Measurements from ENCODE around the gene FAAH.
A peak's percentile ranks its signal among the peaks of the same experiment; 100 is the strongest.

FAAH gene

DNA sequence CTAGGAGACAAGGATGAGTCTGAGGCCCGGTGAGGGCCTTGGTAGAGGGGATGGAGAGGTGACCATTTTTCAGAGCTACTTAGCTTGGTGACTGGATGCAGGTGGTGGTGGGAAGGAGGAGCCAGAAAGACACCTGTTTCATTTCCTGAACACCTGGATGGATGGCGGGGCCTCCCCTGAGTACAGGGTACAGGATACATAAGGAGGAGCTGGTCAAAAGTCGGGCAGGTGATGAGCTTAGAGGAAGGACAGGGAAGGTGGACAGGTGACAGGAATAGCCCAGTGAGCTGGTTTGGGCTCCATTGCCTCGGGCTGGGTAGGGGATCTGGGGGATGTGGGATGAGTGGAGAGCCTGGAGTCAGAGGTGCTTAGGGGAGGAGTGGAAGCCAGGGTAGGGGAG, 6.3 kb downstream of the FAAH start:
- no peak for DNase-seq (ENCODE audit: extremely low read depth, low read depth)
- TF ChIP-seq, protein P1, sequence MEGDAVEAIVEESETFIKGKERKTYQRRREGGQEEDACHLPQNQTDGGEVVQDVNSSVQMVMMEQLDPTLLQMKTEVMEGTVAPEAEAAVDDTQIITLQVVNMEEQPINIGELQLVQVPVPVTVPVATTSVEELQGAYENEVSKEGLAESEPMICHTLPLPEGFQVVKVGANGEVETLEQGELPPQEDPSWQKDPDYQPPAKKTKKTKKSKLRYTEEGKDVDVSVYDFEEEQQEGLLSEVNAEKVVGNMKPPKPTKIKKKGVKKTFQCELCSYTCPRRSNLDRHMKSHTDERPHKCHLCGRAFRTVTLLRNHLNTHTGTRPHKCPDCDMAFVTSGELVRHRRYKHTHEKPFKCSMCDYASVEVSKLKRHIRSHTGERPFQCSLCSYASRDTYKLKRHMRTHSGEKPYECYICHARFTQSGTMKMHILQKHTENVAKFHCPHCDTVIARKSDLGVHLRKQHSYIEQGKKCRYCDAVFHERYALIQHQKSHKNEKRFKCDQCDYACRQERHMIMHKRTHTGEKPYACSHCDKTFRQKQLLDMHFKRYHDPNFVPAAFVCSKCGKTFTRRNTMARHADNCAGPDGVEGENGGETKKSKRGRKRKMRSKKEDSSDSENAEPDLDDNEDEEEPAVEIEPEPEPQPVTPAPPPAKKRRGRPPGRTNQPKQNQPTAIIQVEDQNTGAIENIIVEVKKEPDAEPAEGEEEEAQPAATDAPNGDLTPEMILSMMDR (IDR thresholded peaks at IDR 0.05; ENCODE audit: low read depth, low read length, missing control alignments), result no peak
- no peak overlapping the region for H3K4me3 ChIP-seq (replicated peaks; ENCODE audit: low read depth, low read length)

DNA sequence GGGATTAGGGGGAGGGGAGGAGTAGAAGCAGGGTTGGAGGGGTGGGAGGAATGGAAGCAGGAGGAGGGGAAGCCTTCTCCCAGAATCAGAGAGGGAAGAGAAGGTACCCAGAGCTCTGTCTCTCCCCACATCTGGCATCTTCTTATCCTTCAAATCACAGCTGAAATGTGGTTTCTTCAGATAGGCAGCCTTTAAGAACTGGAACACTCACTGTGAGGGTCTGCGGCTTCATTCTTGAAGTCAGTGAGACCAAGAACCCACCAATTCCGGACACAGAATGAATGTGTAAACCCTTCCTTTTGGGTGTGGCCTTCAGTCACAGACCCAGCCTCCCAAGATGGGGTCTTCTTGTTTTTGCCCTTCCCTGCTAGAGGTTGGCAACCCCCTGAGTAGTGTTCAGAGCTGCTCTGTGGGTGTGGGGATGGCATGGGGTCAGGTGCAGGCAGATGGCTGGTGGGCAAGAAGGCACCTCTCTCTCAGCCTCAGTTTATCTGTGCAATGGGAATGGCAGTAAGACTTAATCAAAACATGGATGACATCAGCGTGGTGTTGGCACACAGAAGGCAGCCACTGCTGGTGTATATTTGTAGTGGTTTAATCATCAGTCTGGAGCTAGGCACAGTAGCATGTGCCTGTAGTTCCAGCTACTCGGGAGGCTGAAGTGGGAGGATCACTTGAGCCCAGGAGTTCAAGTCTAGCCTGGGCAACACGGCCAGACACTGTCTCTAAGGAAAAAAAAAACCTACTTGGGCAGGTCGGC, 7.2 kb downstream of the FAAH start:
- H3K4me3 ChIP-seq (replicated peaks; ENCODE audit: low read depth, low read length), result no peak overlapping the region
- DNase-seq (ENCODE audit: extremely low read depth, low read depth), result no peak
- TF ChIP-seq, protein P1 (IDR thresholded peaks at IDR 0.05; ENCODE audit: low read depth, low read length, missing control alignments), result no peak

DNA sequence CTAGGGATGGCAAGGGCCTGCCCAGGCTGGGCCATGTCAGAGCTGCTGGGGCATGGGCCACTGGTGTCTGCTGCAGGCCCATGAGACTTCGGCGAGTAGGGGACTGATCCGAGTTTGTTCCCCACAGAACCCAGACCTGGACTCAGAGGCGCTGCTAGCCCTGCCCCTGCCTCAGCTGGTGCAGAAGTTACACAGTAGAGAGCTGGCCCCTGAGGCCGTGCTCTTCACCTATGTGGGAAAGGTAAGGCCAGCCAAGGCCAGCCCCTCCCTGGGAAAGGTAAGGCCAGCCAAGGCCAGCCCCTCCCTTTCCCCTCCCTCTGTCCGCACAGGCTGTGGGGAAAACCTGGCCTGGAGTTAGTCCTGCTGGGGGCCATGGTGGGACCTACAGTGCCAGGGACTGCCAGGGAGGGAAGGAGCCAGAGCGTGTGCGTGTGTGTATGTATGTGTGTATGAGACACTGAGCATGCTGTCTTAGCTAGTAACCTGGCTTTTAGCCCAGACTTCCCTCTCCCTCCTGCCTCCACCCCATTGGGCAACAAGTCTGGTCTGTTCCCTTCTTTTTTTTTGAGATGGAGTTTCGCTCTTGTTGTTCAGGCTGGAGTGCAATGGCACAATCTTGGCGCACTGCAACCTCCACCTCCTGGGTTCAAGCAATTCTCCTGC, 8.0 kb downstream of the FAAH start:
- peak; percentile 64 for DNase-seq (ENCODE audit: extremely low read depth, low read depth)
- H3K4me3 ChIP-seq (replicated peaks; ENCODE audit: low read depth, low read length), result no peak overlapping the region
- TF ChIP-seq, protein P1 (IDR thresholded peaks at IDR 0.05; ENCODE audit: low read depth, low read length, missing control alignments), result no peak

DNA sequence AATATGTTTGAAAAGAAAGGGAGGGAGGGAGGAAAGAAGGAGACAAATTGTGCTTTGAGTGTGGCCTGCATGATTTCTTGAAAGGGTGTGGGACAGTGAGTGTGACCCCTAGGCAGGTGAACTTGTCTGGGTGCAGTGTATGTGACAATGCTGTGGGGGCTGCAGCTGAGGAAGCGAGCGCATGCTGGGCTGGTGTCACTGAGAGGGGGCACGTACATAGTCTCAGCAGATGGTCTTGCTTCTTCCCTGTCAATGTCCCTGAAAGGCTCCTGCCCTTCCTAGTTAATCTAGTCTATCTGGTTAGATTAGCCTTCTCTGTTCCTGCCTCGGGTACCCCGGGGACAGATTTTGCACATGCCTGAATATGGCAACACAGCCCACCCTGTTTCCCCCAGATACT, 9.8 kb downstream of the FAAH start:
- H3K4me3 ChIP-seq (replicated peaks; ENCODE audit: low read depth, low read length), result no peak overlapping the region
- TF ChIP-seq, protein P1 (IDR thresholded peaks at IDR 0.05; ENCODE audit: low read depth, low read length, missing control alignments), result no peak
- no peak for DNase-seq (ENCODE audit: extremely low read depth, low read depth)

DNA sequence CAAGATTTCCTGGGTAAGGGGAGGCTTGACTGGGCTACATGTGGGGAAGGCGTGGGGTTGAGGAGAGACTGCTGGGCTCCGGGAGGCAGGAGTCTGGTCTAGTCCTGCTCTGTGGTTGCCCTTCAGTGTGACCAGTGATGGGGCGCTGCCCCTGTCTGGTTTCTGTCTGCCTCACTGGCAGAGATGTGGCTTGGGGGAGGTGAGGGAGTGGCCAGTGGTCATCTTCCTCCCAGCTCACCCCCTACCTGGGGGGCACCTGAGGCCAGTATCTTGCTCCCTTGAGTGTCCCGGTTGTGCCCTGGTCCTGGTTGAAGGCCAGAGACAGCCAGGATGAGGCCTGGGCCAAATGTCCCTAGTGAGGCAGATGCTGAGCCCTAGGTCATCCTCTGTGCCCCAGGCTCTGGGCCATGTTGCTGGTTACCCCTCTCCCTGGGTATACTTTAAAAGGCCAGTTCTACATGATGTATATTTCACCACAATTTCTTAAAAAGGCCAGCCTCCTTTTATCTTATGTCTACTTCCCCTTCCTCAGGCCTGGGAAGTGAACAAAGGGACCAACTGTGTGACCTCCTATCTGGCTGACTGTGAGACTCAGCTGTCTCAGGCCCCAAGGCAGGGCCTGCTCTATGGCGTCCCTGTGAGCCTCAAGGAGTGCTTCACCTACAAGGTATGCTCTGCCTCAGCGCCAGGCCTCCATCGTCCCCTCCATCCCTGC, 10.5 kb downstream of the FAAH start:
- H3K4me3 ChIP-seq (replicated peaks; ENCODE audit: low read depth, low read length), result no peak overlapping the region
- TF ChIP-seq, protein P1 (IDR thresholded peaks at IDR 0.05; ENCODE audit: low read depth, low read length, missing control alignments), result no peak
- no peak for DNase-seq (ENCODE audit: extremely low read depth, low read depth)

DNA sequence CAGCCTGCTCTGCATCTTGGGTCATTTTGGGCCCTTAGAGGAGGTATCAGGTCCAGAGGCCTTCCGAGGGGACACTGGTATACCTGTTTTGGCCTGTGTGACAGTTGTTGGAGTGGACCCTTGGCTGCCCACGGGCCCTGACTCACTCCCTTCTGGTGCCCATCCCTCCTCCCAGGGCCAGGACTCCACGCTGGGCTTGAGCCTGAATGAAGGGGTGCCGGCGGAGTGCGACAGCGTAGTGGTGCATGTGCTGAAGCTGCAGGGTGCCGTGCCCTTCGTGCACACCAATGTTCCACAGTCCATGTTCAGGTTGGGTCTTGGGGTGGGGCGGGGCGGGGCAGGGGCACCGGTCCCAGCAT, 11.1 kb downstream of the FAAH start:
- no peak for DNase-seq (ENCODE audit: extremely low read depth, low read depth)
- TF ChIP-seq, protein P1 (IDR thresholded peaks at IDR 0.05; ENCODE audit: low read depth, low read length, missing control alignments), result no peak
- H3K4me3 ChIP-seq (replicated peaks; ENCODE audit: low read depth, low read length), result no peak overlapping the region

Data from HFF-Myc (cell line).